Brain pericyte (primary cell): ENCODE results near the gene BSPRY.
A peak's percentile ranks its signal among the peaks of the same experiment; 100 is the strongest.
"Not testable (repeated sequence)": the region's sequence is repeated elsewhere in the genome, so short reads cannot be mapped to it uniquely, and the experiment has no call there.

Experiments used
- DNase-seq: peaks from one replicate; pipeline ENCODE4 v3.0.0-alpha.2; 2012; ENCODE audit warnings: low read depth, low spot score

BSPRY gene

GRCh38 chr9:113395000-113395861, 45.9 kb downstream of the BSPRY start:
- no peak for DNase-seq

- DNase-seq: no peak
Observed at GRCh38 chr9:113397203-113397631, 47.9 kb downstream of the BSPRY start.

GRCh38 chr9:113398796-113399195, 49.5 kb downstream of the BSPRY start:
- no peak for DNase-seq

- DNase-seq: no peak
Observed at GRCh38 chr9:113399646-113400200, 50.4 kb downstream of the BSPRY start.

GRCh38 chr9:113401027-113401792, 51.9 kb downstream of the BSPRY start, which contains the start of gene ALAD:
Gene ALAD (minus strand): TSS chr9:113401284. CDS start chr9:113393559, 7,725 bp downstream.
- DNase-seq: peak; percentile 95

GRCh38 chr9:113403646-113404045, 54.3 kb downstream of the BSPRY start:
- DNase-seq: no peak

GRCh38 chr9:113406353-113406752, 57.0 kb downstream of the BSPRY start:
- not testable (repeated sequence) for DNase-seq

- not testable (repeated sequence) for DNase-seq
Observed at GRCh38 chr9:113406873-113407511, 57.7 kb downstream of the BSPRY start.

- no peak for DNase-seq
Observed at GRCh38 chr9:113409481-113409880, 60.1 kb downstream of the BSPRY start.

- peak; percentile 20 for DNase-seq
Observed at GRCh38 chr9:113409883-113410206, 60.5 kb downstream of the BSPRY start.

- DNase-seq: peak; percentile 95
Observed at GRCh38 chr9:113410207-113410864, 61.0 kb downstream of the BSPRY start, which contains the start of the genes C9orf43 and POLE3. Gene C9orf43 (plus strand): TSS chr9:113410747. CDS start chr9:113413494, 2,747 bp downstream. Gene POLE3 (minus strand): TSS chr9:113410675. CDS start chr9:113410293, 382 bp downstream.

GRCh38 chr9:113416149-113416721, 66.9 kb downstream of the BSPRY start:
- no peak for DNase-seq

- DNase-seq: no peak
Observed at GRCh38 chr9:113417370-113417769, 68.0 kb downstream of the BSPRY start.
